Adrenal gland (tissue), 5 donors: ENCODE results near the gene GYPC.

Experiments
- CTCF ChIP-seq, 6 experiments: fragments of 450-650 bp in 4 of 6; fragments of 200-600 bp in 2 of 6; sonication (generic) in 1 of 6; IDR thresholded peaks; 1 replicate in 5 of 6; 2 replicates in 1 of 6; pipeline versions ENCODE4 v1.5.1 to v1.8.0; 2016 to 2021; ENCODE audit warnings: antibody characterized with exemption in 6 of 6, mild to moderate bottlenecking in 2 of 6, moderate library complexity in 1 of 6
- POLR2A ChIP-seq, 2 donors: fragments of 450-650 bp; IDR thresholded peaks; one replicate each; pipeline ENCODE4 v1.6.1; 2017; ENCODE audit warnings: antibody characterized with exemption in 2 of 2, mild to moderate bottlenecking in 2 of 2, moderate library complexity in 1 of 2
- donor health status: DM: no; HTN: no; CAD: no.

GRCh38 chr2:126676221-126677175 is 20.5 kb downstream of the GYPC start:
- TF ChIP-seq CTCF (IDR thresholded peaks at IDR 0.05) (no peak), POLR2A (IDR thresholded peaks at IDR 0.05) (no peak)
